NCI-H748 treated with DMSO at 0.1 percent for 48 hours (cell line): Measurements from ENCODE around the gene ABCF2.

Experiments used
- DNase-seq: peaks from one replicate; lab custom pipeline; 2025; lab: John Stamatoyannopoulos, UW

ABCF2 gene

DNA sequence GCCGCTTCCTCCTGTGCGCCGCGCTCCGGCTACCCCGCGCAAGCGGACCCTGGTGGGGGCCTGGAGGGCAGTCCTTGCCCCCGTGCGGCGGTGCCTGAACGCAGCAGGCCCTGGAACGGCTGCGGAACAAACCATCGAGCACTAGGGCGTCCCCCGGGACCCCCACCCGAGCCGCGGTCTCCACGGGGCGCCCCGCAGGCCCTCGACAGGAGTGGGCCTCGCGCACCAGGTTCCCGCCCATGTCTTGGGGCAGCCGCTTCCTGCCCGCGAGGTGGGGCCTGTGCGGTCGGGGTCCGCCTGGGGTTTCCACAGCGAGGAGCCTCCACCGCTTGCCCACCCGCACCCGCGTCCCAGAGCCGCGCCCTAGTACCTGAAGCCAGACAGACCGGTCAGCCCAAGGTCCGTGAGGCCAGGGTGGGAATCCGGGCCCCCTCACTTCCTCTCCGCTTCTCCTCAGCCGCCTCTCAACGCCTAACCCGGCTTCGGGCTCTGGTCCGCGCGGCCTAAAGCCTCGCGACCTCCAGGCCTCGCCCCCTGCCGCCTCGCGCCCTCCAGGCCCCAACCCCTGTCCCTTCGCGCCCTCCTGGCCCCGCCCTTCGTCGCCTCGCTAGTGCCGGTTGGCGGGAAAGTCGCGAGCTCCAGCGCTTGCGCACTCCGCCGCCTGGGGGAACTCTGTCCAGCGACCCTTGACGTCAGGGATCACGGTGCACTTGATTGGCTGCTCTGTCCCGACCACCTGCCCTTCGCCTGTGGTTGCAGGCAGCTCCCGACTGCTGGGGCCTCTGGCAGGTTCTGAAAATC is 52.6 kb downstream of the ABCF2 start:
- DNase-seq, result no peak

DNA sequence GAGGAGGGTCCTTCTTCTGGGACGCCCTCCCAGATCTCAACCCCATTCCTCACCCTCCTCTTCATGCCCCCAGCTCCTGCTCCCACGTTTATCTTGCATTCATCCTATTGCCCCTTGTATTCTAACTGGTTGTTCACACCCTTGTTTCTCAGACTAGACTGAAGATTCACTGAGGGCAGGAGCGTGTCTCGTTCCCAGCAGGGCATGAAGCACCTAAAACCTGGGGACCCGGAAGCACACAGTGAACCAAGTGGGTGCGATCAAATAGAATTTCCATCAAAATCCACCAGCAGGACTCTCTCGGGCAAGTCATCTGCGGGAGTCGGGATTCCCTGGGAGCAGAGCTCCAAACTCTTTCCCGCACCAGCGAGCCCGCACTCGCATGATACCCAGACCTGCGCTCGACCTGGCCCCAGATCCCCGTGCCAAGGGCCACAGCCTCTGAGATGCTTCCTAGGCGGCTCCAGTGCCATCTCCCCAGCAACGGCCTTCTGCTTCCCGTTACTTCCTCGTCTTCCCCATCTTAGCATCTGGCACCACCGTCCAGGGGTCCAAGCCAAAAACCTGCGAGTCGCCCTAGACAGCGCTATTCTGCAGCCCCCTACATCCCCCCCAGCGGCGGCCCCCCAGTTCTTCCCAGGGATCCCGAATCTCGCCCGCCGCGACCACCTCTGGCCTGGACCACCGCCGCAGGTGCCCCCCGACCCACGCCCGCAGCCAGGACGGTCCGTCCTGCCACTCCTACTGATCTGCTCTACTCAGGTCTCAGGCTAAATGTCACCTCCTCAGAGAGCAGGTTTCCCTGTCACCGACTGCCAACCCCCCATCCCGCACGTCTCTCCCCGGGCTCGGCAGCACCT is 53.4 kb downstream of the ABCF2 start:
- DNase-seq, result no peak

DNA sequence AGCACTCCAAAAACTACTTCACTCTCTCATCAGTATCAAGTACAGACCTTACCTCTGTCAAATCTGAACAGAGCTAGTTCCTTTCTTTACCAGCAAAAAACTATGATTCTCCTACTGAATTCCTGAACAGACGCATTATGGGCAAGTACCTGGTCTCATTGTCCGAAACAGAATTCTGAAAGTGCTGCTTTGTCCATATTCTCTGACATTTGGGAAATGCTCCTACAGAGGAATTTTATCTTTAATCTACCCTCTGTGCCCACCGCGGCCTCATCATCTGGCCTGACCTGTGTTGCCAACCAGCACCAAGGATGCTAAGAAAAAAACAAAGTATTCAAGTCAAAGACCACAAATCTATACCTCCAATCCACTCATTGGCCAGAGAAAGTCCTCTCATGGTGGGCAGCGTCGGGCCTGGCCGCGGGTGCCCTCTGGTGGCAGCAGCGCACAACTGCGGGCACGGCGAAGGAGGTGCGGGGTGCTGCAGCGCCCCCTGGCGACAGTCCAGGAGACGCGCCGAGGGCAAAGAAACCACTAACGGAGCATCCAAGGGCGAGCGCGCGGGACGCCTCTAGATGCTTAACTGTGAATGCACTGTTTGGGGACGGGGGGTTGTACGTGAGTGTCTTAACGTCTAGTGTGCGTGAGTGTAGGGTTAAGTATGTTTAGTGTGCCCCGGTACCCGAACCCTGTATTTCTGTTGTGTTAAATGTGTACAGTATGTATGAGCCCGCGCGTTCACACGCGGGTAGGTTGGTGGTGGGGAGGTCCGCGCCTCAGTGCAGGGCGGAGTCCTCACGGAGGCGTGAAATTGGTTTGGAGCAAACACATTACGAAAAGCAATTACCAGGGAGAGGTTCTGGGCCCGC is 54.5 kb downstream of the ABCF2 start:
- DNase-seq, result peak; percentile 57

DNA sequence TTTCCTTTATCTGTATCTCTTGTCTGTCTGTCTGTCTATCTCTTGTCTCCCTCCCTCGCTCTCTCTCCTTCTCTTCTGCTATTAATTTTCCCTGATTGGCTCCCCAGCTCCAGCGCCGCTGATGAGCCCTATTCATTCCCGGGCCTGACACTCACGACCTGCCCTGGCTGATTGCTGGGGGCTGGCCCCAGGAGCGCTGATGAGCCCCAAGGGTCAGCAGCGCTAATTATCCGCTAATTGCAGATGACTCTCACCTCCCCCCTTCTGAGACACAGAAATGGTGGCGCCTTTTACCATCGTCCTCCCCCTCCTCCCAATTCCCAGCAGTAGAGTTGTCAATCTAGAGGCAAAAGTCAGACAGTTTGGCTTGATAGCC is 58.2 kb downstream of the ABCF2 start:
- DNase-seq, result no peak

- peak; percentile 29 for DNase-seq
Measured at GRCh38 chr7:151168003-151168786, 58.8 kb downstream of the ABCF2 start.

- no peak for DNase-seq
Measured at GRCh38 chr7:151167197-151167961, 59.6 kb downstream of the ABCF2 start, which contains the start of gene GBX1. Gene GBX1, minus strand, starts transcription at chr7:151167694. Its CDS starts 146 bp downstream, at chr7:151167548.

DNA sequence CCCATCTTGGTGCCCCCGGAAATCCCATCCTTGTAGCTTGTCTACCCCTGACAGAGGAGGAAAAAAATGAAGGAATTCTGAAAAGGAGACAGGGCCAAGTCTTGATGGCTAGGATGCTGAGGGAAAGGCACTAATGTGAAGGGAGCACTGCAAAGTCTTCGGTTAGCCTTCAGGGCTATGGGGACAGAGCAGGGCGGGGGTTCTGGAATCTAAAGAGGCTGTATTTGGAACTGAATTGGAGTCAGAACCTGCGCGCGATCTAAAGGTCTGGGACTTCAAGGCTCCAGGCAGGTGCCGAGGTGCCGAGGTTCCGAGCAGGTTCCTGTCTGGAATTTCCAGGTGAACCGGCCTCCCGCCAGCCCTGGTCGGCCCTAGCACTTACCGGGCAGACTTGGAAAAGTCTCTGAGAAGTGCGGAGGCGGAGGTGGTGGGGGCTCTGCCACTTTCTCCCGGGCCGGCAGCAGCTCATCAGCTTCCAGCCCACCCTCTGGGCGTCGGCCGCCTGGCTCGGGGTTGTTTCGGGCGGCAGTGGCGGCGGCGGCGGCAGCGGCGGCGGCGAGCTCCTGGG is 60.3 kb downstream of the ABCF2 start:
- no peak for DNase-seq
